K562 (cell line): ENCODE results near the gene PNPLA2. TPM values are rescaled to one million over a fixed set of nuclear protein-coding genes. Genes with fewer than 3 reads are reported as not detected.

Source experiments
- COPS2 ChIP-seq: fragments of 450-650 bp; conservative IDR thresholded peaks from 2 replicates; pipeline ENCODE4 v1.6.1; 2016; ENCODE audit warnings: mild to moderate bottlenecking, moderate library complexity
- ETV1 ChIP-seq: fragments of 450-650 bp; conservative IDR thresholded peaks from 2 replicates; pipeline ENCODE4 v1.6.1; 2016; ENCODE audit warnings: missing genetic modification characterization, control low read depth, low read depth, missing compliant biosample characterization
- FOXK2 ChIP-seq, 2 experiments: fragments of 450-650 bp; IDR thresholded peaks in 1 of 2; conservative IDR thresholded peaks in 1 of 2; 2 replicates each; pipeline ENCODE4 v1.6.1; 2016; ENCODE audit warnings: low read depth in 2 of 2, mild to moderate bottlenecking in 1 of 2
- HNRNPL ChIP-seq: fragments of 200-400 bp; formaldehyde crosslinking; IDR thresholded peaks from 2 replicates; pipeline ENCODE4 v1.6.1; 2017; ENCODE audit warnings: low read depth, mild to moderate bottlenecking, low read length
- HNRNPLL ChIP-seq: fragments of 200-400 bp; formaldehyde crosslinking; IDR thresholded peaks from 2 replicates; pipeline ENCODE4 v1.6.1; 2017; ENCODE audit warnings: low read length, low read depth, mild to moderate bottlenecking; ENCODE audit not compliant: poor library complexity, severe bottlenecking
- JUND ChIP-seq, 2 experiments: IDR thresholded peaks; 2 replicates in 1 of 2; 3 replicates in 1 of 2; pipeline ENCODE4 v1.6.1; 2011; ENCODE audit warnings: borderline replicate concordance in 2 of 2, low read depth in 2 of 2, low read length in 2 of 2, improper control_type of control experiment in 1 of 2, missing biosample characterization in 1 of 2, missing genetic modification characterization in 1 of 2, missing genetic modification reagents in 1 of 2
- KAT2B ChIP-seq: IDR thresholded peaks from one replicate; pipeline ENCODE4 v1.6.1; 2012; ENCODE audit warnings: low read depth, mild to moderate bottlenecking, control low read depth, inconsistent platforms, low read length, moderate library complexity
- MEF2A ChIP-seq: IDR thresholded peaks from 2 replicates; pipeline ENCODE4 v1.6.1; 2011; ENCODE audit warnings: low read depth, mild to moderate bottlenecking, low read length, moderate library complexity; ENCODE audit not compliant: control insufficient read depth
- MTA3 ChIP-seq: fragments of 450-650 bp; formaldehyde crosslinking; IDR thresholded peaks from 2 replicates; pipeline ENCODE4 v1.6.1; 2017; ENCODE audit warnings: mild to moderate bottlenecking, borderline replicate concordance
- PCBP2 ChIP-seq: fragments of 200-400 bp; formaldehyde crosslinking; IDR thresholded peaks from 2 replicates; pipeline ENCODE4 v1.6.1; 2018; ENCODE audit warnings: low read length, low read depth, mild to moderate bottlenecking, moderate library complexity; ENCODE audit not compliant: poor library complexity, severe bottlenecking
- SREBF1 ChIP-seq: fragments of 150-350 bp; IDR thresholded peaks from 2 replicates; pipeline ENCODE4 v1.6.1; 2014; ENCODE audit warnings: antibody characterized with exemption, low read depth, low read length, borderline replicate concordance
- U2AF2 ChIP-seq: fragments of 200-400 bp; formaldehyde crosslinking; optimal IDR thresholded peaks from 2 replicates; pipeline ENCODE3; 2017; ENCODE audit warnings: low read depth, mild to moderate bottlenecking, low read length
- ZC3H4 ChIP-seq: sonication (generic); formaldehyde crosslinking; IDR thresholded peaks from 2 replicates; pipeline ENCODE4 v1.9.0; 2021; ENCODE audit warnings: missing genetic modification reagents, borderline replicate concordance
- polyA plus RNA-seq, 8 experiments: library from polyadenylated mRNA; depleted of rRNA in 4 of 8; stranded (reverse) in 5 of 8; unstranded in 3 of 8; fragments of >200 nt; fragmentation: Nextera tagmentation in 2 of 8; fragmentation: Illumina TruSeq in 1 of 8; extraction: Ambion mirVana in 2 of 8; extraction: Trizol in 1 of 8; gene quantifications; 2 replicates each; pipeline versions ENCODE4 v1.2.1 to v1.2.3, GENCODE V29; 2011 to 2014; ENCODE audit warnings: inconsistent platforms in 1 of 8, missing spikeins in 1 of 8
- total RNA-seq, 7 experiments: library from RNA; depleted of rRNA in 6 of 7; stranded (reverse); fragments of >200 nt in 6 of 7; fragmentation: Illumina TruSeq in 2 of 7; extraction: Trizol in 2 of 7; gene quantifications; 2 replicates each; pipeline versions ENCODE4 v1.2.1 to v1.2.3, GENCODE V29; 2011 to 2021; ENCODE audit warnings: low replicate concordance in 1 of 7
- TF ChIP-seq, protein P1 (sequence below), 2 experiments: fragments of 450-650 bp in 1 of 2; sonication (generic) in 1 of 2; formaldehyde crosslinking; conservative IDR thresholded peaks; 2 replicates each; pipeline versions ENCODE4 v1.4.0 to v1.8.1; 2020 to 2022; ENCODE audit warnings: mild to moderate bottlenecking in 1 of 2, missing genetic modification reagents in 1 of 2
- TF ChIP-seq, protein P2 (sequence below), 2 experiments: fragments of 450-650 bp; formaldehyde crosslinking in 1 of 2; IDR thresholded peaks; 2 replicates each; pipeline versions ENCODE4 v1.4.0 to v1.6.1; 2014 to 2020; ENCODE audit warnings: mild to moderate bottlenecking in 2 of 2, borderline replicate concordance in 1 of 2, low read depth in 1 of 2
- TF ChIP-seq, protein P3 (sequence below): fragments of 450-650 bp; IDR thresholded peaks from one replicate; pipeline ENCODE4 v1.6.1; 2018; ENCODE audit warnings: mild to moderate bottlenecking, moderate library complexity; ENCODE audit not compliant: partially characterized antibody

The PNPLA2 gene
- total and polyA plus RNA-seq, 9 of the 15 experiments (the other 6 are each of a cell fraction or from before 2014, with no cell fraction given), result 0.39 to 87.1 (median 8.4) TPM

DNA sequence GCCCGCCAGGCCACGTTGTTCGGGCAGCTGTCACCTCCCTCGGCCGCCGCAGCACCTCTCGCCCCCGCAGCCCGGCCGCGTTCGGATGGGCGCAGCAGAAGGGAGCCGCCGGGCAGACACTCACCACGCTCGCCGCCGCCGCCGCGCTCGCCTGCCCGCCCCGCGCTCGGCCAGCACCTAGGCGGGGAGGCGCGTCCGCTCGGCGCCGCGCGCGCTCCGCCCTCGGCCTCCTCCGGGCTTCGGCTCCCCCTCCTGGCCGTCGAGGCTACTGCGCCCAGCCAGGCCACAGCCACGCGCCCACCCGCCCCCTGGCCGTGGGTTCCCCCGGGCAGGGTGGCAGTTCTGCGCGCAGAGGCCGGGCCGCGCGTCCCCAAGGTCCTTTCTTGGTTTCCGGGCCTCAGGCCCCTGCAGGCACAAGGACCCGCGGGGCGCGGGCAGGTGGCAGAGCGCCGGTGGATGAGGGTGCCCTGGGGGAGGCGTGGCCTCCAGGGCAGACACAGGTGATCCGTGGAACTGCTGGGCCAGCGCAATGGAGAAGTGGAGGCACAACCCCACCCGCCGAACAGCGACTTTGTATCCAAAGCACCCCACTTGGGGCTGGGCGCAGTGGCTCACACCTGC, 20.5 kb upstream of the PNPLA2 start, which contains the start of gene SLC25A22 (continued):
- TF ChIP-seq, protein P1, sequence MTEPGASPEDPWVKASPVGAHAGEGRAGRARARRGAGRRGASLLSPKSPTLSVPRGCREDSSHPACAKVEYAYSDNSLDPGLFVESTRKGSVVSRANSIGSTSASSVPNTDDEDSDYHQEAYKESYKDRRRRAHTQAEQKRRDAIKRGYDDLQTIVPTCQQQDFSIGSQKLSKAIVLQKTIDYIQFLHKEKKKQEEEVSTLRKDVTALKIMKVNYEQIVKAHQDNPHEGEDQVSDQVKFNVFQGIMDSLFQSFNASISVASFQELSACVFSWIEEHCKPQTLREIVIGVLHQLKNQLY (CRISPR knock-in tag; conservative IDR thresholded peaks at IDR 0.05), result no peak
- TF ChIP-seq, protein P2, sequence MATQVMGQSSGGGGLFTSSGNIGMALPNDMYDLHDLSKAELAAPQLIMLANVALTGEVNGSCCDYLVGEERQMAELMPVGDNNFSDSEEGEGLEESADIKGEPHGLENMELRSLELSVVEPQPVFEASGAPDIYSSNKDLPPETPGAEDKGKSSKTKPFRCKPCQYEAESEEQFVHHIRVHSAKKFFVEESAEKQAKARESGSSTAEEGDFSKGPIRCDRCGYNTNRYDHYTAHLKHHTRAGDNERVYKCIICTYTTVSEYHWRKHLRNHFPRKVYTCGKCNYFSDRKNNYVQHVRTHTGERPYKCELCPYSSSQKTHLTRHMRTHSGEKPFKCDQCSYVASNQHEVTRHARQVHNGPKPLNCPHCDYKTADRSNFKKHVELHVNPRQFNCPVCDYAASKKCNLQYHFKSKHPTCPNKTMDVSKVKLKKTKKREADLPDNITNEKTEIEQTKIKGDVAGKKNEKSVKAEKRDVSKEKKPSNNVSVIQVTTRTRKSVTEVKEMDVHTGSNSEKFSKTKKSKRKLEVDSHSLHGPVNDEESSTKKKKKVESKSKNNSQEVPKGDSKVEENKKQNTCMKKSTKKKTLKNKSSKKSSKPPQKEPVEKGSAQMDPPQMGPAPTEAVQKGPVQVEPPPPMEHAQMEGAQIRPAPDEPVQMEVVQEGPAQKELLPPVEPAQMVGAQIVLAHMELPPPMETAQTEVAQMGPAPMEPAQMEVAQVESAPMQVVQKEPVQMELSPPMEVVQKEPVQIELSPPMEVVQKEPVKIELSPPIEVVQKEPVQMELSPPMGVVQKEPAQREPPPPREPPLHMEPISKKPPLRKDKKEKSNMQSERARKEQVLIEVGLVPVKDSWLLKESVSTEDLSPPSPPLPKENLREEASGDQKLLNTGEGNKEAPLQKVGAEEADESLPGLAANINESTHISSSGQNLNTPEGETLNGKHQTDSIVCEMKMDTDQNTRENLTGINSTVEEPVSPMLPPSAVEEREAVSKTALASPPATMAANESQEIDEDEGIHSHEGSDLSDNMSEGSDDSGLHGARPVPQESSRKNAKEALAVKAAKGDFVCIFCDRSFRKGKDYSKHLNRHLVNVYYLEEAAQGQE (IDR thresholded peaks at IDR 0.05; ENCODE audit: borderline replicate concordance), result peak; percentile 42; the same call in 1 of the 2 replicates
- TF ChIP-seq, protein P2 (CRISPR knock-in tag; IDR thresholded peaks at IDR 0.05; ENCODE audit: low read depth), result no peak
- TF ChIP-seq SREBF1 (no peak), U2AF2 (no peak), KAT2B (no peak), FOXK2 (conservative IDR thresholded peaks at IDR 0.05 in 1 of 2, IDR thresholded peaks at IDR 0.05 in 1 of 2; ENCODE audit: low read depth in 2 of 2) (no peak), HNRNPL (peak; percentile 89), MTA3 (peak; percentile 78), PCBP2 (no peak), COPS2 (no peak), ZC3H4 (CRISPR knock-in tag) (no peak), MEF2A (no peak), JUND (IDR thresholded peaks at IDR 0.05; ENCODE audit: borderline replicate concordance, low read depth, low read length) (no peak), JUND (tag; IDR thresholded peaks at IDR 0.05; ENCODE audit: borderline replicate concordance, low read depth, low read length) (no peak), ETV1 (tag) (no peak), HNRNPLL (no peak)
- TF ChIP-seq, protein P3, sequence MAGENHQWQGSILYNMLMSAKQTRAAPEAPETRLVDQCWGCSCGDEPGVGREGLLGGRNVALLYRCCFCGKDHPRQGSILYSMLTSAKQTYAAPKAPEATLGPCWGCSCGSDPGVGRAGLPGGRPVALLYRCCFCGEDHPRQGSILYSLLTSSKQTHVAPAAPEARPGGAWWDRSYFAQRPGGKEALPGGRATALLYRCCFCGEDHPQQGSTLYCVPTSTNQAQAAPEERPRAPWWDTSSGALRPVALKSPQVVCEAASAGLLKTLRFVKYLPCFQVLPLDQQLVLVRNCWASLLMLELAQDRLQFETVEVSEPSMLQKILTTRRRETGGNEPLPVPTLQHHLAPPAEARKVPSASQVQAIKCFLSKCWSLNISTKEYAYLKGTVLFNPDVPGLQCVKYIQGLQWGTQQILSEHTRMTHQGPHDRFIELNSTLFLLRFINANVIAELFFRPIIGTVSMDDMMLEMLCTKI, result no peak
